SH-SY5Y (cell line): ENCODE measurements around the gene FBRS.

ENCODE experiments used
- GATA2 ChIP-seq: IDR thresholded peaks from 2 replicates; pipeline ENCODE4 v1.6.1; 2011; ENCODE audit warnings: mild to moderate bottlenecking, low read depth, low read length
- GATA3 ChIP-seq: IDR thresholded peaks from 2 replicates; pipeline ENCODE4 v1.6.1; 2011; ENCODE audit warnings: low read depth, mild to moderate bottlenecking, low read length, moderate library complexity

GRCh38 chr16:30619202-30619601 is 39.0 kb upstream of the FBRS start:
- TF ChIP-seq GATA2 (no peak), GATA3 (no peak)
